Measurements from ENCODE around the gene OS9.
A peak's percentile ranks its signal among the peaks of the same experiment; 100 is the strongest.

Gene OS9

GRCh38 chr12:57753756-57754337, 59.9 kb downstream of the OS9 start:
- DNase-seq = no peak

GRCh38 chr12:57754411-57755193, 60.7 kb downstream of the OS9 start, which contains the start of gene MARCHF9:
TSS of gene MARCHF9 (plus strand) at chr12:57755103. CDS start at chr12:57755529, 426 bp downstream.
- peak; percentile 75 for DNase-seq

GRCh38 chr12:57755194-57755453, 61.2 kb downstream of the OS9 start:
- no peak for DNase-seq

- DNase-seq = peak; percentile 47
These were observed 61.8 kb downstream of the OS9 start for GRCh38 chr12:57755454-57756372.

- DNase-seq = peak; percentile 69
These were observed 62.7 kb downstream of the OS9 start for GRCh38 chr12:57756406-57757341.

GRCh38 chr12:57757771-57758170, 63.8 kb downstream of the OS9 start:
- DNase-seq = no peak

- DNase-seq = no peak
These were observed 64.8 kb downstream of the OS9 start for GRCh38 chr12:57758552-57759359.

GRCh38 chr12:57759360-57759980, 65.5 kb downstream of the OS9 start:
- DNase-seq = no peak

- DNase-seq = peak; percentile 63
These were observed 66.5 kb downstream of the OS9 start for GRCh38 chr12:57760347-57760982.

- no peak for DNase-seq
These were observed 67.6 kb downstream of the OS9 start for GRCh38 chr12:57761391-57761998.

GRCh38 chr12:57762463-57762862, 68.5 kb downstream of the OS9 start:
- no peak for DNase-seq

- no peak for DNase-seq
These were observed 70.1 kb downstream of the OS9 start for GRCh38 chr12:57763881-57764661.

- DNase-seq = no peak
These were observed 70.7 kb downstream of the OS9 start for GRCh38 chr12:57764662-57765002.

- DNase-seq = peak; percentile 69
These were observed 71.2 kb downstream of the OS9 start for GRCh38 chr12:57765003-57765697.

GRCh38 chr12:57765698-57766463, 71.9 kb downstream of the OS9 start:
- peak; percentile 33 for DNase-seq

GRCh38 chr12:57766464-57767304, 72.8 kb downstream of the OS9 start, which contains the start of gene CYP27B1:
TSS of gene CYP27B1 (minus strand) at chr12:57767078. CDS start at chr12:57767041, 37 bp downstream.
- DNase-seq = peak; percentile 37

- DNase-seq = no peak
These were observed 73.4 kb downstream of the OS9 start for GRCh38 chr12:57767305-57767698.

Data from eye (tissue), 1 donor.